GM23248 (cell line): ENCODE measurements around the gene ASPM.

Experiments
- EZH2 ChIP-seq: fragments of 200-600 bp; sonication (generic); IDR thresholded peaks from 2 replicates; pipeline ENCODE4 v1.6.1; 2018; ENCODE audit warnings: antibody characterized with exemption, mild to moderate bottlenecking; ENCODE audit not compliant: insufficient read depth, poor library complexity, severe bottlenecking
- EZH2phosphoT487 ChIP-seq: fragments of 200-600 bp; sonication (generic); IDR thresholded peaks from 2 replicates; pipeline ENCODE4 v1.6.1; 2018; ENCODE audit warnings: antibody characterized with exemption, moderate library complexity, mild to moderate bottlenecking, low read depth; ENCODE audit not compliant: insufficient read depth

- TF ChIP-seq EZH2 (no peak), EZH2phosphoT487 (no peak)
Measured at GRCh38 chr1:197184190-197184589, 37.7 kb upstream of the ASPM start.
